NCI-H1105 (cell line): ENCODE data around the gene WDFY3.
"Not testable (repeated sequence)": the region's sequence is repeated elsewhere in the genome, so short reads cannot be mapped to it uniquely, and the experiment has no call there.

ENCODE experiments used
- DNase-seq: peaks from one replicate; lab custom pipeline; 2025; lab: John Stamatoyannopoulos, UW

Gene WDFY3

DNA sequence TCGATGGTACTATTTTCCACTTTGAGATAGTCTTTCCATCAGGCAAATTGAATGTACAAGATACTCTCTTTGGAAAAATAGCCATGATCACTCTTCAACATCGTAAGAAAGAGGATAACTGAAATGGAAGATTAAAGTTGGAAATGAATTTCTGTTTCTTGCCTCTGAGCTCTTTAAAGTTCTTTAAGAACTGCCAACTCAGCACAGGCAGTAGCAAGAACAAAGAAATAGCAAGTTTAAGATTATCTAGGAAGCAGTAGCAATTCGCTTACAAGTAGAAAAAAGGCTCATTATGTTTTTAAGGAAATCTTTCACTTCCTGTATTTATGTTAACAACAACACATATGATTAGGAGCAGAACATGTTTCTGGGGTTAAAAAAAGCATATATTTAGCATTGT is 255.9 kb downstream of the WDFY3 start:
- DNase-seq: no peak

DNA sequence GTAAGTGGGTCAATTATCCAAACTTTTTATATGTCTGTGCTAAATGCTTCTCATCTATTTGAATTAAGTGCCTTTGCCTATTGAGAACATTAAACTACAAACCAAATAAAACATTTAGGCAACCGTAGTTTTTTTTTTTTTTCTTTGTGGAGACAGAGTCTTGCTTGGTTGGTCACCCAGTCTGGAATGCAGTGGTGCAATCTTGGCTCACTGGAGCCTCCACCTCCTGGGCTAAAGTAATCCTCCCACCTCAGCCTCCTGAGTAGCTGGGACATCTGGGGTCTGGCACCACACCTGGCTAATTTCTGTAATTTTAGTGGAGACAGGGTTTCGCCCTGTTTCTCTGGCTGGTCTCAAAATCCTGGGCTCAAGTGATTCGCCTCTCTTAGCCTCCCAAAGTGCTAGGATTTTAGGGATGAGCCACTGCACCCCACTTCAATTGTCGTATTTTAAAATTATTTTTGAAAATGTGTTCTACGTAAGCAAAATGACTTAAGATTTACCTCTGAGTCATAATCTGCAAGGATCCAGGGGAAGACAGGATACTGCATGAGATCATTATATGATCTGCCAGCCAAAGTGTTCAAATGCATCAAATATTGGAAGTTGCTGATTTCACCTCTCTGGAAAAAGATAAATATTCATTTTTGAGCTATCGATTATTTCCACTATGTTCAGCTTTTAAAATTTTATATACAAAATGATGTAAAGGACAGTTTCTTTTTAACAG is 257.9 kb downstream of the WDFY3 start:
- no peak for DNase-seq

DNA sequence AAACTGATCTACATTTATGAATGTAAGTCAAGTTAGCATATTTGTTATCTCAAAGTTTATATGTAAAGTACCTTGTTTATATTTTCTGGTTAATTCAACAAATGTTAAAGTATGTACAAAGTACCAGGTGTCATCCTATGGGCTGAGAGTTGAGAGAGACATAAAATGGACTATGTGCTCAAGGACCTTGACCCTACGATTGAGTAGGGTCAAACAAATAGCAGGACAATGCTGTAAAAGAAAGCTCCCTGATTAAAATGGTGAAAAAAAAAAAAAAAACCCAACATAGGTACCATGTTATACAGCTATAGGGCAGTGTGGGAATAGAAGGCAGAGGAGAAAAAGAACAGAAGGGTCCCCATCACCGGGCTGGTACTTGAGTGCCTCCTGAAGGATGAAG is 260.2 kb downstream of the WDFY3 start:
- no peak for DNase-seq

DNA sequence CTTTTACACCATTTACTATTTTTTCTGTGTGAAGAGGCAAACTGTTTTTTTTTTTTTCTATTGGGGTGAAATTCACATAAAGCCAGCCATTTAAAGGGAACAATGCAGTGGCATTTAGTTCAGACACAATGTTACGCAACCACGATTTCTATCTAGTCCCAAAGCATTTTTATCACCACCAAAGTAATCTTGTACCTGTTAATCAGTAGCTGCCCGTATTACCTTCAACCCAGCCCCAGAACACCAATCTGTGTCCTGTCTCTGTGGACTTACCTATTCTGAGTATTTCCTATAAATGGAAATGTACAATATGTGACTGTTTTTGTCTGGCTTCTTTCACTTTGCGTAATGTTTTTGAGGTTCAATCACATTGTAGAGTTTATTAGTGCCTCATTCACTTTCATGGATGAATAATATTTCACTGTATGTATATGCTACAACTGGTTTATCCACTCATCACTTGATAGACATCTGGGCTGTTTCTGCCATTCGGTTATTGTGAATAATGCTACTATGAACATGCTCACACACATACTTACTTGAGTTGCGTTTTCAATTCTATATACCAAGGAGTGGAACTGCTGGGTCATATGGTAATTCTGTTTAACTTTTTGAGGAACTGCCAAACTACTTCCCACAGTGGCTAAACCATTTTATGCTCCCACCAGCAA is 267.4 kb downstream of the WDFY3 start:
- no peak for DNase-seq

DNA sequence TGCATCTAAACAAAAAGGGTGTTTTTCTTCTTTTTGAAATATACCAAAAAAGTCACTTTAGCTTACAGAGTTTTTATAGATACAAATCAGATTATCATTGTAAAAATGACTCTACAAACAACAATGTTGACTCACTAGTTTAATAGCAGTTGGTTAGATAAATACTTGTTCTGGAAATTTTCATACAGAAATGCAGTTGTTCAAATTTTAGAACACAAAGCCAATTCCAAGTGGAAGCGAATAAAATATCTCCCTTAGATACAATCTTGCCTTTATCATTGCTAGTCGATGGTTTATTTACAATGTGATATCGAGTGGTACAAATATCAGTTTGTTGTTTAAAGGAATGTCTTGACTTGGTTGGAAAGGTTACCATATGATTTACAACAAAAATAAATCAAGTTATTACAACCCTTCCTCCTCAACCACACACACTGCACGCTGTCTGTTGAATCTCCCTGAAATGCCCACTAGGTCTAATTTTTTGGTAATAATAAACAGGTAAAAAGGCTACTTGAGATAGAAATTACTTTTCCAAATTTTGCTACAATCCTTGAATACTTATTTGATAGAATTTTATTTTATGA is 268.8 kb downstream of the WDFY3 start:
- no peak for DNase-seq

DNA sequence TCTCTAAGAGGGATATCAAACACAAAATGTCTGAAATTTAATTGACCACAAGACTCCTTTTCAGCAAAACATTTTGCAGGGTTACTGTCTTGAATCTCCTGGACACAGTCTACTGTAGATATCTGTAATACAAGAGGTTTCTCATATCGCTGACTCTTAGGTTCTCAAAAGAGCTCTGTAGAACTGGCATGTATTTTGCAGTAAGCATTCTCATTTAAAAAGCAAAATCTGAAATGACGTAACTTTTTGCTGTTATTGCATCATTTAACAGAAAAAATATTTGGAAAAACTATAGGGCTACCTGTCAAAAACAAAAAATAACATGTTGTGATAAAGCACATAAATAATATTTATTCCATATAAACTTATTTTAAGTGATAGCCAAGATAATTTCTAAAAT is 269.3 kb downstream of the WDFY3 start:
- DNase-seq: no peak

DNA sequence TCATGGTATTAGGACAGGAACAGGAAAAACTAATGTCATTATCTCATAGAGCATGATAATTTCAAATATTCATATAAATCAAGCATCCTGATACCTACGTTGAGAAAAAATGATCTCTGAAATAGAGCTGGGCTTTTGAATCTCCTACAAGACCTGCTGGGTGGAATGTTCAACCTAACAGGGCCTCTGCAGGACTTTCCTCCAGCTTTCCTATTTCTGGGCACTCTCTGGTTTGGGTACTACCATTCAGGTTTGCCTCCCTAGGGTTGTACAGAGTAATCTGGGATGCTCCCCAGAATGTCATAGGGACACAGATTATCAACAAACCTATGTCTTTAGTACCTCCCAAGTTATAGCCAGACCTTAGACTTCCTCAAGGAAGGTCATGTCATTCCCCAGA is 274.7 kb downstream of the WDFY3 start:
- no peak for DNase-seq

DNA sequence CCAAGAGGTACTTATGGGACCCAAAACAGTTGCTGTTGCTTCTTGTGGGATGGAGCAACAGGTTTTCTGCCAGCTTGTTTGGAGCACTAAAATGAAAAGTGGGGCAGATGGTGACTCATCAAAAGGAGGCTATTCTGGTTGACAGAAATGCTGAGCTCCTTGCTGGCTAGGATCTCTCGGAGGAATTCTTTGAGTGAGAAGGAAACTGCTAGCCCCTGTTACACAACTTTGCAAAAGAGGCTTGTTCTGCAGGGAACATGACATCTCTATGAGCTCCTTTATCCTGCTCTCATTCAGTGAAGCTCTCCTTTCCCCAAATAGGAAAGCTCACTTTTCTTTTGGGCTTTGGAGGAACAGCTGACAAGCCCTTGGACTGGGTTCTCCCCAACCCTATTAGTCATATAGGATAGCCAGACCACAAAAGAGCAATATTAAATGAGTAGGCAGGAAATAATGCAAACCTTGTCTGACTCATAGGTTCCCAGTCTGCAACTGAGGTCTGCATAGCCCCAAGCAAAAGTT is 275.3 kb downstream of the WDFY3 start:
- DNase-seq: no peak

DNA sequence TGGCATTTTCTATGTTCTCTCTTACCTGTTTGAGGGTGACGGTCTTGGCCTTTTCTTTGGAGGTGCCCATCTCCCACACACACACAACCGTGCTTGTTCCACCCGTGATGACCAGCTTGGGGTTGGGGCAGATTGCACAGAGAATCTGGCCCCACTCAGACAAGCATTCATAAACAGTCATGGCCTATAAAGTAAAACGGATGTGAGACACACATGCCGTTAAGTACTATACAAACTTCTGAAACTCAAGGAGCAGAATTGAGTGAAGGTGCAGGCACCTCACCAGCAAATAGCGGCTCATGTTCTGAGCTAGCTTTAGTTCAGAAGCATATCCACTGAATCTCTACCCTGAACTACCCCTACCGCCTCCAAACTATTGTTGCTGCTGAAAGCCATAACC is 276.0 kb downstream of the WDFY3 start:
- no peak for DNase-seq

DNA sequence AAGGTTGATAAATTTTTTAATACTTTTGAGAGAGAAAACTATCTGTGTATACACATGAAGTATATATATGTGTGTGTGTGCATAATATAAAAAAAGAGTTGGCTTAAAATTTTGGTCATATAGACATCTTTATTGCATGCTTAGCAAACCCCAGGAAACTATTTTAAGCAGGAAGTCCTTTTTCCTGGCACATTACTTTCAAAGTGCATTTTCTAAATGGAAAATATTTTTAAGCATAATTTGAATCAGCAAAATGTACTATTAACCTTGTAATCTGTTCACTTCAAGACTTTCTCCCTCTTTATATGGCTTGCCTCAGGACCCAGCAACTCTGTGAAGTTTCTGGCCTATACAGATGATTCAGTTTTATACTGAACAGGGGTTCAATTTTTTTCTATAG is 277.3 kb downstream of the WDFY3 start:
- no peak for DNase-seq

DNA sequence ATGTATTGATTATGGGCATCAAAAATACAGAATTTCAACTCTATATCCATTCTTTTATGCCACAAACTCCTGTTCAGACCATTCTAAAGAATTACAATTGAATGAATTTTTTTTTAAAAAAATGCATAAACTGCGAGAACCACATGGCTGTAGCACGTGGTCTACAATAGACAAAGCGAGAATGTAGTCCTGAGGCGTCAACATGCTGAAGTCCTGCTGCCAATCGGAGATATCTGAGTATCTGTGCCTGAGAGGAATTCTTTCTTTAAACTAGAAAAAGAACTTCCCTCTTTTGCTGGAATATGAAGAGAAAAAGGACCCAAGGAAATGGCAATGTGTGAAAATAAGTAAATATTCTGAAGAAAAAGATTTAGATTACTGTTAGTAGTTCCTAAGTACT is 277.9 kb downstream of the WDFY3 start:
- DNase-seq: no peak

DNA sequence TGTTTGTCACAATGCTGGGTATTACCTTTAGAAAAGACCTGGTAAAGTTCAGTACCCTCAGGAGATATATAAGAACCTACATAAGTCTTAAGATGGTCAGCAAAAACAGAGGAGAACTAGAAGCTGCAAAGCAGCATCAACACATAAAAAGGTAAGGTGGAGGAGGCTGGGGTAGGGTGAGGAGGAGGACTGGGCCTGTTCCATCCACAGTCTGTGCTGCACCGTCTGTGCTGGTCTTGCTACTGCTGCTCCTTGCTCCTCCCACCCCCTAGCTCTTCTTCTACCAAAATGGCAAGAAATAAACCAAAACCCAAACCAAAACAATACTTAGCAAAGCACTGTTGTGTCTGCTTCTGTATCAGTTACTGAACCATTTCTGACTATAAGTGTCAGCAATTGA is 281.4 kb downstream of the WDFY3 start:
- DNase-seq: no peak

DNA sequence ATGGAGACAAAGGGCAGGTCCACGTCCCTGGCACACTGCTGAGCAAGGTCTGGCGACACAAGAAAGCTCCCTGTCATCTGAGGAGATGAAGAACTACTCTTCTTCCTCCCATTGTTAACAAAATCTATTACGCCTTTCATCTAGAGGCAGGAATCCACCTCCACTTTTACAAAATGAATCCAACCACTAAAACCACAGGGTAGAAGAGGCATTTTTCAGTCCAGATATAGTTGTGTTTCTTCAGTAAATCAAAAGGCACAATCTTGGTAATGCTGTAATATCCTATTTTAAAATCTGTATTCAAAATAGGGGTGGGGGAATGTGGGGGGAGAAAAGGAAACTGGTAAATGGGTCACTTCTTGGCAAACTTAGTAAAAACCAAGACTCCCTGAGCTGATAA is 282.1 kb downstream of the WDFY3 start:
- DNase-seq: no peak

DNA sequence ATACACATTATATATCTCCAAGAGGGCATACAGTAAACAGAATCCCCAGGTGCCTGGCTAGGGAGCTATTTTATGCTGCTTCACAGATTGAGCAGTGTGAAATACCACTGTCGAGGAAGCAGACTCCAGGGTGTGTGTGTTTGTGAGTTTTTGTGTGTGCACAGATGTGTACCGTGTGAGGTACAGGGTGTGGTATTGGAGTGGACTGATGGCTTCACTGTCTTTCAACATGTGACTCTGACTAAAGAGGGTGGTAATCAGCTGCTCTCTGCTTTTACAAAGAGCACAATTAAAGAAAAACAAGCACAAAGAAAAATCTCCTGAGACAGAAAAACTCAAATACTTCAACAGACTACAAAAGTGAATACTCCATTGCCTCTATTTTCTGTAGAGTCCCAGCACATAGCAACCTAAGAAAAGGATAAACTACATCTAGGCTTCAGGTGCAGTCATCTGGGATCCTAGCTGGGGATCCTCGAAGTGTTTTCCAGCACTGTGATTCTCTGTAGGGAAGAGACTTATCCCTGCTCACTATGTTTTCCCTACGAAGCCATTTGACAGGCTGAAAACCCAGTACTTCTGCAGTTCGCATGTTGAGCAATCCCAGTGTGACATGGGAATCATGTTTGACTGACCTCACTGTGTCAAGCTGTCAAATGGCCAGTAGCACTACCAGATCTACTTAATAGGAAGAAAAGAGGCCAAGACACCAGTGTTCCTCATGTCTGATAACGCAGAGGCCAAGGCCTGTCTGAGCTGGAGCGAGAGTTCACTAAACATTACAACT is 283.2 kb downstream of the WDFY3 start:
- no peak for DNase-seq

DNA sequence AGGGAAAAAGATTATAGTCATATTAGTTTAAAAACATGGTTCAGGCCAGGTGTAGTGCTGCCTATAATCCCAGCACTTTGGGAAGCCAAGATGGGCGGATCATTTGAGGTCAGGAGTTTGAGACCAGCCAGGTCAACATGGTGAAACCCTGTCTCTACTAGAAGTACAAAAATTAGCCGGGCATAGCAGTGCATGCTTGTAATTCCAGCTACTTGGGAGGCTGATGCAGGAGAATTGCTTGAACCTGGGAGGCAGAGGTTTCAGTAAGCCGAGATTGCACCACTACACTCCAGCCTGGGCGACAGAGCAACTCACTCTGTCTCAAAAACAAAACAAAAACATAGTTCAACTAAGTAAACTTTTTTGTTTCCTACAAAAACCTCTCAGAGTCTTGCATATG is 283.8 kb downstream of the WDFY3 start:
- not testable (repeated sequence) for DNase-seq

DNA sequence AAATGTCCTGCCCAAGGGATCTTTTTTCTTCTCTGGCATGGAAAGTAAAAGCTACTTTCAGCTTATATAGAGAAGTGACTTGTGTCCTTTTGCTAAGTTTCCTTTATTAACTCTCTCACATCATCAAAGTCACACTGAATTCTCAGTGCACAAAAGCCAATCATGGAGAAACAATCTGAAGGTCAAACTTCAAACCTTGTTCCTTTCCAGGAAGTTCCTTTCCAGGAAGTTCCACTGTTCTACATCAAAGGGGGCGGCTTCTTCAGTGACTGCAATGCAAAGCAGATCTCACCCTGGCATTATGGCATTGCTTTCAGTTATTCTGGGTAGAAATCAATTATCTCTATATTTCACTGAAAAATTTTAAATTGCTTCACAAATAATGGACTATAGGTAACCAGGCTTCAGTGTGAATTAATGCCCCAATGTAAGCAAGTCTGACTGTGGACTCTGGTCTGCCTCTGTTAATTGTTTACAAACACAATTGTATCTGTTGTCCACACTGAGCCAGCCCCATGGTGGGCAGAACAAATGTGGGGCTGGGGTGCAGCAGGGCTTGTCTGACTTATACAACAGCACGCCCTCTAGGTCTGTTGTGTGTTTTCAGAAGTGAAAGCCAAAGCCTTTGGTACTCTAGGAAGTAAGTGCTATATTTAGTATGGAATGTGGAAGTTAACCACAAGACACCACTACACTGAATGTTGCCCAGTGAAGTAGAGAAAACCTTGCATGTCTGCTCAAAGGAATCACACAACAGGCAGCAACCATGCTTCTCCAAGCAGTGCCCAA is 284.8 kb downstream of the WDFY3 start:
- no peak for DNase-seq

DNA sequence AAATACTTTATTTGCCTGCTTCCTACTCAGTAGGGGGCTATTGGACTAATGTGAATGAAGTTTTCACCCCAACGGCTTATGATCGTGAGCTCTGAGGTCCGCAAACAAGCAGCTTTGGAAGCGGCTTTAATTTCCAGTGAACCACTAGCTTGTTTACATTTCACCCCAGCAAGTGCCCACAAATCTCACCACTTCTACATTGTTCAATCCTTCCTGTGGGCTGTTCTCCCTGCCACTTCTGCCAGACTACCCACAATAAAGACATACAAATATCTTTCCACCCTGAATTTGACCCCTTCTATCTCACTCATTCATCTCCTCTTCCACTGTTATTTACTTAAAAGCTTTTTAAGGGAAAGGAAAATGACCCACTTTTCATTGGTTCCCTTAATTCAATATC is 285.5 kb downstream of the WDFY3 start:
- DNase-seq: no peak

DNA sequence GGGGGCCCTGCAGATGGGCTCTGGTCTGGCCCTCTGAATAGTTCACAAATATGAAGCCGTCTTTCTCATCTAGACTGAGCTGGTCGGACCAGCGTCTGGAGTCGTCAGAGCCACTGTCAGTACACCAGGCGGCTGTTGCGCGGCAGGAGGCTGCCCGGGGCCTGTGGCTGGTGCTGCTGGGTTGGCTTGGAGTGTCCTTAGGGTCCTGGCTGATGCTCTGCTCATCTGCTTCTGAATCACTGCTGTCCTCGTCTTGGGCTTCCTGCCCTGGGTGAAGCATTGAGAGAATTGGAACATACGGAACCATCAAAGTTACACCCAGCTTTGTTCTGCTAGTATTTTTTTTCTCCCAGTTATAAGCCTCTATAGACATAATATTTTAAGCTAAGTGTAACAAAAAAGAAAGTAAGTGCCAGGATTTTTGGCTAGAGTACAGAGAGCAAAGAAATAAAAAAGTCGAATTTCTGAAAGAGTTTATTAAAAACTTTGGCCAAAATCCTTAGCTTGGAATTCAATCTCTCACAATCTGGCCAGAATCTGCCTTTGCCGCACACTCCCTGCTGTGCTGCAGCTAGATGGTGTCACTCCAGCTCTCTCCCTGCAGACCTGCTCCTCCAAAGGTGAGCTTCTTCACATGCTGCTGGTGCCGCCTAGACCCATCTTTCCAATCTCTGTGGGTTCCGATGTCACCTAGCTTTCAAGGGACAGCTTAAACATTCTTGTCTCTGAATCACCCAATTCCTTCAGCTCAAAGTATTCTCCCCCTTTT is 287.3 kb downstream of the WDFY3 start:
- DNase-seq: no peak

DNA sequence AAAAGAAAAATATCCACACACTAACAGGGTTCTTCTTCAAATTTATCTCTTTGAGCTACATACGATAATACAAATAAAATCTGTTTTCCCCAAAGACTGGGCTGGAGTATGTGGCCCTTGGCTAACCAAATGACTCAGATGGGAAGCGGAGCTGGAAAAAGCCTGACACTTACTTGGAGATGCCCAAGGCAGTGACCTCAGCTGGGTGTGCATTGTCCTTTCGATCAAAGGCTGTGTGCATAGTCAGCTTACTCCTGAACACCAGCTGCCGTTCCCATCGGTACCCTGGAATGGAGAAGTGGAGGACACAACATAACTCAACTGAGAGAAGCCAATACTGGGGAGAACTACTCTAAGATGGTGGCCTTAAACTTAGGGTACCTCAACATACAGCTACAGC is 288.5 kb downstream of the WDFY3 start:
- no peak for DNase-seq

DNA sequence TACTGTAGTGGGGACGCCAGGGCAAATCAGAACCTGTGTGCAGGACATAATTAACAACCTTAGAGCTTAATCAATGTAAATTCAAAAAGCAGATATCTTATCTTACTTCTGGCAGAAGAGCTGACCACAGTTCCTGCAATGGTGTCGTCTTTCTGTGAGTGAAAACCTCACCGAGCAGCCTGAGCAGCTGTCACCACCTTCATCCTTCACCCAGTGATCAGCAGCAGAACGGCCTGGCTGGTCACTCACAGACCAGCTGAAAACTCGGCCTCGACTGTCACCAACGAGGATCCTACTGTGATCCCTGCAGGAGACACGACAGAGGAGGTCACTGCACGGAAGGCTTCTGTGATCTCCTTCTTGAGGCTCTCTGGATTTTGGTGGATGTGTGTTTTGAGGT is 289.4 kb downstream of the WDFY3 start:
- DNase-seq: no peak
